SK-N-SH (cell line): ENCODE data around the gene NTRK3. TPM values are rescaled to one million over a fixed set of nuclear protein-coding genes. Genes with fewer than 3 reads are reported as not detected.
A peak's percentile ranks its signal among the peaks of the same experiment; 100 is the strongest.

Source experiments
- CTCF ChIA-PET: fragments of 300-600, 350-600 bp; formaldehyde crosslinking; extraction: SDS; loops from one replicate; lab custom pipeline; 2021; lab: Yijun Ruan, JAX
- POLR2A ChIA-PET: fragments of 350-600 bp; sonication (Branson Sonifier 250); formaldehyde crosslinking; extraction: SDS; loops from one replicate; lab custom pipeline; 2020; ENCODE audit warnings: antibody characterized with exemption, inconsistent platforms; lab: Yijun Ruan, JAX
- DNase-seq: peaks from one replicate; pipeline ENCODE4 v3.0.0; 2012
- H2AFZ ChIP-seq: fragments of 200-600 bp; sonication (generic); 2 replicates; pipeline ENCODE4 v1.8.1; 2016; ENCODE audit warnings: antibody characterized with exemption, mild to moderate bottlenecking, low read depth
- H3F3A ChIP-seq: fragments of 200-600 bp; sonication (generic); replicated peaks from 2 replicates; pipeline ENCODE3; 2016; ENCODE audit warnings: antibody characterized with exemption, mild to moderate bottlenecking; ENCODE audit not compliant: insufficient read depth
- H3K27ac ChIP-seq, 2 experiments: fragments of 200-500 bp in 1 of 2; fragments of 200-600 bp in 1 of 2; sonication (Bioruptor generic) in 1 of 2; sonication (generic), shearing (Covaris generic) in 1 of 2; 2 replicates each; pipeline versions ENCODE4 v1.5.1 to v1.6.1; 2014 to 2016; ENCODE audit warnings: low read depth in 2 of 2, inconsistent platforms in 1 of 2, low read length in 1 of 2, mild to moderate bottlenecking in 1 of 2, mixed read lengths in 1 of 2
- H3K27me3 ChIP-seq: fragments of 200-600 bp; sonication (generic), shearing (Covaris generic); 2 replicates; pipeline ENCODE4 v1.6.1; 2016; ENCODE audit warnings: mixed run types; ENCODE audit not compliant: insufficient read depth
- H3K36me3 ChIP-seq, 2 experiments: fragments of 200-500 bp in 1 of 2; fragments of 200-600 bp in 1 of 2; sonication (Bioruptor generic) in 1 of 2; sonication (generic) in 1 of 2; replicated peaks in 1 of 2; 2 replicates each; pipeline versions ENCODE3 to v1.5.1; 2014 to 2016; ENCODE audit warnings: low read length in 1 of 2, mild to moderate bottlenecking in 1 of 2; ENCODE audit not compliant: insufficient read depth in 2 of 2, control insufficient read depth in 1 of 2
- H3K4me1 ChIP-seq, 2 experiments: fragments of 200-500 bp in 1 of 2; fragments of 200-600 bp in 1 of 2; sonication (Bioruptor generic) in 1 of 2; sonication (generic), shearing (Covaris generic) in 1 of 2; 2 replicates each; pipeline versions ENCODE4 v1.5.1 to v1.6.1; 2014 to 2016; ENCODE audit warnings: low read depth in 1 of 2, low read length in 1 of 2, mixed run types in 1 of 2; ENCODE audit not compliant: insufficient read depth in 2 of 2, control insufficient read depth in 1 of 2
- H3K4me2 ChIP-seq: fragments of 200-600 bp; sonication (generic), shearing (Covaris generic); 2 replicates; pipeline ENCODE4 v1.6.1; 2017; ENCODE audit warnings: mixed run types
- H3K4me3 ChIP-seq, 2 experiments: fragments of 200-500 bp in 1 of 2; fragments of 200-600 bp in 1 of 2; sonication (Bioruptor generic) in 1 of 2; sonication (generic), shearing (Covaris generic) in 1 of 2; 2 replicates each; pipeline versions ENCODE4 v1.5.1 to v1.8.1; 2014 to 2016; ENCODE audit warnings: low read depth in 2 of 2, inconsistent platforms in 1 of 2, low read length in 1 of 2, mild to moderate bottlenecking in 1 of 2, mixed read lengths in 1 of 2, moderate library complexity in 1 of 2
- H3K79me2 ChIP-seq: fragments of 200-600 bp; sonication (generic); 2 replicates; pipeline ENCODE4 v1.8.1; 2017; ENCODE audit warnings: mild to moderate bottlenecking; ENCODE audit not compliant: insufficient read depth
- H3K9ac ChIP-seq: fragments of 200-600 bp; sonication (generic); 2 replicates; pipeline ENCODE4 v1.6.1; 2017; ENCODE audit warnings: mixed run types
- H3K9me2 ChIP-seq: fragments of 200-600 bp; sonication (generic); 2 replicates; pipeline ENCODE4 v1.6.1; 2017; ENCODE audit warnings: mixed run types
- H3K9me3 ChIP-seq: fragments of 200-600 bp; sonication (generic); 2 replicates; pipeline ENCODE4 v1.6.1; 2017; ENCODE audit warnings: mixed run types, mild to moderate bottlenecking, moderate library complexity
- H4K20me1 ChIP-seq: fragments of 200-600 bp; sonication (generic); 2 replicates; pipeline ENCODE4 v1.6.1; 2017; ENCODE audit warnings: mild to moderate bottlenecking, mixed run types; ENCODE audit not compliant: insufficient read depth
- CHD2 ChIP-seq: fragments of 150-350 bp; IDR thresholded peaks from 2 replicates; pipeline ENCODE4 v1.6.1; 2018; ENCODE audit warnings: low read length; ENCODE audit not compliant: partially characterized antibody
- ELF1 ChIP-seq: IDR thresholded peaks from 2 replicates; pipeline ENCODE4 v1.4.0; 2012
- EP300 ChIP-seq, 2 experiments: IDR thresholded peaks; 2 replicates each; pipeline versions ENCODE4 v1.4.0 to v1.6.1; 2012; ENCODE audit warnings: borderline replicate concordance in 1 of 2, low read depth in 1 of 2, low read length in 1 of 2
- EZH2phosphoT487 ChIP-seq: fragments of 200-600 bp; sonication (generic); IDR thresholded peaks from 2 replicates; pipeline ENCODE4 v1.6.1; 2017; ENCODE audit warnings: low read depth, mixed run types, mild to moderate bottlenecking, antibody characterized with exemption, moderate library complexity, borderline replicate concordance
- FOXJ3 ChIP-seq: sonication (generic); formaldehyde crosslinking; IDR thresholded peaks from 2 replicates; pipeline ENCODE4 v1.5.1; 2020; ENCODE audit warnings: mild to moderate bottlenecking, missing genetic modification reagents
- FOXM1 ChIP-seq: IDR thresholded peaks from 2 replicates; pipeline ENCODE4 v1.4.0; 2012; ENCODE audit warnings: low read depth, mild to moderate bottlenecking
- GATA2 ChIP-seq: sonication (generic); formaldehyde crosslinking; IDR thresholded peaks from 2 replicates; pipeline ENCODE4 v1.5.0; 2020; ENCODE audit warnings: mild to moderate bottlenecking, missing genetic modification reagents
- JUND ChIP-seq: IDR thresholded peaks from 2 replicates; pipeline ENCODE4 v1.4.0; 2012
- MEF2A ChIP-seq: IDR thresholded peaks from 2 replicates; pipeline ENCODE4 v1.4.0; 2012; ENCODE audit warnings: low read depth, borderline replicate concordance
- NFIC ChIP-seq: IDR thresholded peaks from 2 replicates; pipeline ENCODE4 v1.4.0; 2012; ENCODE audit warnings: borderline replicate concordance
- NRF1 ChIP-seq: IDR thresholded peaks from 2 replicates; pipeline ENCODE4 v1.6.1; 2012; ENCODE audit warnings: low read depth, mild to moderate bottlenecking, low read length
- RFX5 ChIP-seq: IDR thresholded peaks from 2 replicates; pipeline ENCODE4 v1.6.1; 2012; ENCODE audit warnings: mild to moderate bottlenecking, improper control_type of control experiment, low read length
- RXRA ChIP-seq: IDR thresholded peaks from 2 replicates; pipeline ENCODE4 v1.4.0; 2012; ENCODE audit warnings: low read depth, mild to moderate bottlenecking, borderline replicate concordance
- SIN3A ChIP-seq: IDR thresholded peaks from 2 replicates; pipeline ENCODE4 v1.6.1; 2012; ENCODE audit warnings: low read depth, mild to moderate bottlenecking, low read length, moderate library complexity, borderline replicate concordance
- TCF12 ChIP-seq: IDR thresholded peaks from 2 replicates; pipeline ENCODE4 v1.4.0; 2012
- TEAD4 ChIP-seq: IDR thresholded peaks from 2 replicates; pipeline ENCODE4 v1.4.0; 2012; ENCODE audit warnings: mild to moderate bottlenecking, borderline replicate concordance; ENCODE audit not compliant: insufficient read depth
- WGBS: methylation state at CpG from one replicate; pipeline ENCODE4 v1.1.6; 2017; ENCODE audit warnings: low lambda C conversion rate; 5-methylcytosine and 5-hydroxymethylcytosine counted together
- polyA plus RNA-seq, 3 experiments: library from polyadenylated mRNA; depleted of rRNA; stranded (reverse); fragments of >200 nt; gene quantifications; 2 replicates each; pipeline ENCODE4 v1.2.3, GENCODE V29; 2012
- TF ChIP-seq, protein P1 (sequence below): fragments of 200-600 bp; sonication (generic); IDR thresholded peaks from 2 replicates; pipeline ENCODE4 v1.6.1; 2017; ENCODE audit warnings: antibody characterized with exemption, mild to moderate bottlenecking, moderate library complexity
- TF ChIP-seq, protein P2 (sequence below): IDR thresholded peaks from 2 replicates; pipeline ENCODE4 v1.6.1; 2012; ENCODE audit warnings: mild to moderate bottlenecking, low read depth, low read length, moderate library complexity

NTRK3 gene
- polyA plus RNA-seq (2012; rRNA removed): 2.6 and 3.1 TPM in 2 replicates
- 1.5 and 1.6 TPM in 2 replicates for polyA plus RNA-seq (2012; cell fraction: cytosol; rRNA removed)
- polyA plus RNA-seq (2012; cell fraction: nucleus; rRNA removed): 10.5 and 11.8 TPM in 2 replicates

DNA sequence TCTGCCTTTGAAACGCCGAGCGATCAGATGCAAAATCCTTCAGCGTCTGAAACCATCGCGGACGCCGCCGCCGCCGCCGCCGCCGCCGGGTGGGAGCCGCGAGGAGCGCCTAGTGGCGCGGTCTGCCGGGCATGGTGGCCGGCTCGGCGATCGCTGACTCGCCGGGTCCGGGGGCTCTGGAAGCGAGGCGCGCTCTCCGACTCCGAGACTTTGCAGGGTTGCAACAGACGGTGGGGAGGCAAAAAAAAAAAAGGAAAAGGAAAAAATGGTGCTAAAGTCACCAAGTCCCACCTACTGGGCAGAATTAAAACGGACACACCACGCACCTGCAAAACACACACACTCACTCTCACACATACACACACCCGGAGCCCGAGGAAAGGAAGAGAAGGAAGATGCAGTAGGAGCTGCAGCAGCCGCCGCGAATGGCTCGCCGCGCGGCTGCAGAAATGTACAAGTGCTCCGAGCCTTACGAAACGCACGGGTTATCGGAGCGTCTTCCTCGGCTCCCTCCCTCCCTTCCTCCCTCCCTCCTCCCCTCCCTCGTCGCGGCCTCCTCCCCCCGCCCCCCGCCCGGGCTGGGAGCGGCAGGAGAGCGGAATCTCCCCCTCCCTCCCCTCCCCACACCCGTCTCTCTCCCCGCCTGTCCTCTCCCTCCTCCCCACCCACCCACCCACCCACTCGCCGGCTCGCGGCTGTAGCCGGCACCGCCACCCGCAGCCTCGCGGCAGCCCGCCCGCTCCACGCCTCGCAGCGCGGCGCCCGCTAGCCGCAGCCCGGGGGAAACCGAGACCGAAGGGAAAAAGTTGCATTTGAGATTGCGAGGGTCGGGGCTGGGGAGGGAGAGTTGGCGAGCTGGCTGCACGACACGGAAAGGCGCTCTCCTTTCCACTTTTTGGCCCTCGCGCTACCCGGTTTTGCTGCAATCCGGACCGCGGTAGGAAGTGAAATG, at the start of gene NTRK3:
TSS of gene NTRK3 (minus strand) at position 461 of the 952 bp plus-strand sequence. CDS start 586 bp downstream, outside the sequence.
- H3K9ac ChIP-seq: no peak within 1 kb of the TSS
- no peaks in the 10 kb centered on the region for H4K20me1 ChIP-seq
- POLR2A ChIA-PET: interaction anchor here (0.6 kb wide), 1 partner anchor 211 kb away, joined by 4 read pairs; no protein-coding TSS in a partner anchor
- H2AFZ ChIP-seq: peak within 1 kb of the TSS; percentile 65; the same call in 1 of the 2 replicates
- no peaks in the 10 kb centered on the region for H3K9me3 ChIP-seq
- DNase-seq: peak; percentile 72
- 2% methylated on average over 80 of the region's 95 CpGs for WGBS
- no peak for TF ChIP-seq NRF1
- TF ChIP-seq, protein P1, sequence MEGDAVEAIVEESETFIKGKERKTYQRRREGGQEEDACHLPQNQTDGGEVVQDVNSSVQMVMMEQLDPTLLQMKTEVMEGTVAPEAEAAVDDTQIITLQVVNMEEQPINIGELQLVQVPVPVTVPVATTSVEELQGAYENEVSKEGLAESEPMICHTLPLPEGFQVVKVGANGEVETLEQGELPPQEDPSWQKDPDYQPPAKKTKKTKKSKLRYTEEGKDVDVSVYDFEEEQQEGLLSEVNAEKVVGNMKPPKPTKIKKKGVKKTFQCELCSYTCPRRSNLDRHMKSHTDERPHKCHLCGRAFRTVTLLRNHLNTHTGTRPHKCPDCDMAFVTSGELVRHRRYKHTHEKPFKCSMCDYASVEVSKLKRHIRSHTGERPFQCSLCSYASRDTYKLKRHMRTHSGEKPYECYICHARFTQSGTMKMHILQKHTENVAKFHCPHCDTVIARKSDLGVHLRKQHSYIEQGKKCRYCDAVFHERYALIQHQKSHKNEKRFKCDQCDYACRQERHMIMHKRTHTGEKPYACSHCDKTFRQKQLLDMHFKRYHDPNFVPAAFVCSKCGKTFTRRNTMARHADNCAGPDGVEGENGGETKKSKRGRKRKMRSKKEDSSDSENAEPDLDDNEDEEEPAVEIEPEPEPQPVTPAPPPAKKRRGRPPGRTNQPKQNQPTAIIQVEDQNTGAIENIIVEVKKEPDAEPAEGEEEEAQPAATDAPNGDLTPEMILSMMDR: 0 out of 2 replicates have a peak, but pooled peaks have one; percentile 17
- TF ChIP-seq, all 33 proteins: peak for 1
- Histone ChIP-seq H3K4me1 (peaks cover 0 to 18% of the 10 kb centered on the region in 2 experiments; a peak in 1 of 4 replicates), H3K79me2 (no peaks in the 10 kb centered on the region), H3K4me3 (peak within 1 kb of the TSS; percentile 37 to 66), H3K27ac (no peak within 1 kb of the TSS), H3K4me2 (peak within 1 kb of the TSS; percentile 95), H3K27me3 (peaks cover 32% of the 10 kb centered on the region; the same call in 1 of the 2 replicates), H3F3A (no peaks in the 10 kb centered on the region), H3K36me3 (no peaks in the 10 kb centered on the region), H3K9me2 (no peaks in the 10 kb centered on the region)
- CTCF ChIA-PET: interaction anchor here (0.7 to 16.7 kb wide), 4 partner anchors 10 to 195 kb away, joined by 3 to 195 read pairs (median 29); no protein-coding TSS in a partner anchor

DNA sequence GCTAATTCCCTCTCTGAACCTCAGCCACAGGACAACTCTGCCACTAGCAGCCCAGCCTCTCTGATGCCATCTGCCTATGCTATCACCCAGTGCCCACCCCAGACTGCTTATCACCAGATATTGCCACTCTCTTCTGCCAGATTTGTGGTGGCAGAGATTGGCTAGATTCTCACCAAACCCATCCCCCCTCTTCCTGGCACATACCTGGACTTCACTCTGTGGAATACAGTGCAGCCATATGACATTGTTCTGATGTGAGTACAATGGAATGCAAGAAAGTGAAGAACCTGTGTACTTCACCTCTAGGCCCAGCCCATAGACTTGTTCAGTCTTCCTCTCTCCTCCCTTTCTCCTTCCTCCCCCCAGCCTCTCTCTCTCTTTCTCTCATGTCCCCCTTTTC, 46.9 kb upstream of the NTRK3 start:
- ChIA-PET POLR2A (no interaction called here), CTCF (interaction anchor here (0.9 to 1.2 kb wide), 2 partner anchors 147 to 151 kb away, joined by 3 read pairs; no protein-coding TSS in a partner anchor)
- Histone ChIP-seq H3K79me2 (no peaks in the 10 kb centered on the region), H3K9me3 (no peaks in the 10 kb centered on the region), H3K36me3 (no peaks in the 10 kb centered on the region), H3K9me2 (no peaks in the 10 kb centered on the region), H2AFZ (no peak overlapping the region), H3K4me1 (peaks cover 0 to 5% of the 10 kb centered on the region in 2 experiments; a peak in 1 of 4 replicates), H3K4me3 (no peak overlapping the region), H3K27ac (no peak overlapping the region), H3F3A (no peaks in the 10 kb centered on the region), H3K9ac (no peak overlapping the region), H3K4me2 (no peak overlapping the region), H4K20me1 (no peaks in the 10 kb centered on the region), H3K27me3 (no peaks in the 10 kb centered on the region)
- DNase-seq: no peak
- TF ChIP-seq EP300 (IDR thresholded peaks at IDR 0.05; ENCODE audit: borderline replicate concordance in 1 of 2, low read depth in 1 of 2, low read length in 1 of 2) (no peak), FOXM1 (no peak), FOXJ3 (CRISPR knock-in tag) (no peak), GATA2 (no peak), JUND (no peak), ELF1 (no peak), NFIC (no peak), RFX5 (no peak), TEAD4 (no peak), EZH2phosphoT487 (no peak), RXRA (no peak), CHD2 (no peak), SIN3A (no peak), TCF12 (no peak), MEF2A (no peak)
- TF ChIP-seq, protein P1: no peak
- TF ChIP-seq, protein P2, sequence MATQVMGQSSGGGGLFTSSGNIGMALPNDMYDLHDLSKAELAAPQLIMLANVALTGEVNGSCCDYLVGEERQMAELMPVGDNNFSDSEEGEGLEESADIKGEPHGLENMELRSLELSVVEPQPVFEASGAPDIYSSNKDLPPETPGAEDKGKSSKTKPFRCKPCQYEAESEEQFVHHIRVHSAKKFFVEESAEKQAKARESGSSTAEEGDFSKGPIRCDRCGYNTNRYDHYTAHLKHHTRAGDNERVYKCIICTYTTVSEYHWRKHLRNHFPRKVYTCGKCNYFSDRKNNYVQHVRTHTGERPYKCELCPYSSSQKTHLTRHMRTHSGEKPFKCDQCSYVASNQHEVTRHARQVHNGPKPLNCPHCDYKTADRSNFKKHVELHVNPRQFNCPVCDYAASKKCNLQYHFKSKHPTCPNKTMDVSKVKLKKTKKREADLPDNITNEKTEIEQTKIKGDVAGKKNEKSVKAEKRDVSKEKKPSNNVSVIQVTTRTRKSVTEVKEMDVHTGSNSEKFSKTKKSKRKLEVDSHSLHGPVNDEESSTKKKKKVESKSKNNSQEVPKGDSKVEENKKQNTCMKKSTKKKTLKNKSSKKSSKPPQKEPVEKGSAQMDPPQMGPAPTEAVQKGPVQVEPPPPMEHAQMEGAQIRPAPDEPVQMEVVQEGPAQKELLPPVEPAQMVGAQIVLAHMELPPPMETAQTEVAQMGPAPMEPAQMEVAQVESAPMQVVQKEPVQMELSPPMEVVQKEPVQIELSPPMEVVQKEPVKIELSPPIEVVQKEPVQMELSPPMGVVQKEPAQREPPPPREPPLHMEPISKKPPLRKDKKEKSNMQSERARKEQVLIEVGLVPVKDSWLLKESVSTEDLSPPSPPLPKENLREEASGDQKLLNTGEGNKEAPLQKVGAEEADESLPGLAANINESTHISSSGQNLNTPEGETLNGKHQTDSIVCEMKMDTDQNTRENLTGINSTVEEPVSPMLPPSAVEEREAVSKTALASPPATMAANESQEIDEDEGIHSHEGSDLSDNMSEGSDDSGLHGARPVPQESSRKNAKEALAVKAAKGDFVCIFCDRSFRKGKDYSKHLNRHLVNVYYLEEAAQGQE: no peak
